ENCODE results near the gene CABS1. TPM values are rescaled to one million over a fixed set of nuclear protein-coding genes. Genes with fewer than 3 reads are reported as not detected.

CABS1 gene
- not detected in 2 replicates for total RNA-seq

GRCh38 chr4:70334681-70335080, at the start of gene CABS1:
Gene CABS1 (plus strand): TSS chr4:70334981. CDS start chr4:70335040, 59 bp downstream.
- no peak for DNase-seq

DNA sequence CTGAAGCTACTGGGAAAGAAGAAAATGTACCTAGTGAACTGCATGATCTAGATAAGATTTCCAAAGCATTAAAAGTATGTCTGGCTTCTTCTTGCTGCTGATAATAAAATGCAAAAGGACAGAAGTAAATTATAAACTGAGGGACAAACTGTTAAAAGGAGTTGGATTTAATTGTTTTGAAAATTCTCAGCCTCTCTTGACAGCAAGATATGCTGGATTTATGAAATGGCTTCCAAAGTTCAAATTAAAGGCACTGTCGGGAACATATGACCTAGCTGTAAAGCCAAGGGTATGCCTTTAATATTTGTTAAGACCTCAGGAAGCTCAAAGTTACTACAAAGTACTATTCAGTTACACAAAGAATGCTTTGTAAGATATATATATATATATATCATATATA, 46.1 kb upstream of the CABS1 start:
- DNase-seq, result no peak

DNA sequence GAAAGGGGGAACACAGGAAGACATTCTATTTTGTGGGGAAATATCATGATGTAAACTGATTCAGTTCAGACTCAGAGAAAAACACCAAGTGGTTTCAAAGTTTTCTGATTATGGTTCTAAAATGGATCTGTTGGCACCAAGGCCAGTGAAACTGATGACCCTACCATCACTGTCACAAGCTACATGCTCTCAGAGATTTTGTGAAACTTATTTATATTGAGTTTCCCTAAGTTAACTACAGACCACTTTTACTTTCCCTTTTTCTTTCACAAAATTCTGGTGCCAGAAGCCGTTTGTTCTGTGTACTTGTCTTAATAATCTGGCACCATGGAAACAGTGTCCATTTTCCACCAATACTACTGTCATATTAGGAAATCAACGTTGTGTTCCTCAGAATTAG, 43.4 kb upstream of the CABS1 start:
- DNase-seq, result no peak

DNA sequence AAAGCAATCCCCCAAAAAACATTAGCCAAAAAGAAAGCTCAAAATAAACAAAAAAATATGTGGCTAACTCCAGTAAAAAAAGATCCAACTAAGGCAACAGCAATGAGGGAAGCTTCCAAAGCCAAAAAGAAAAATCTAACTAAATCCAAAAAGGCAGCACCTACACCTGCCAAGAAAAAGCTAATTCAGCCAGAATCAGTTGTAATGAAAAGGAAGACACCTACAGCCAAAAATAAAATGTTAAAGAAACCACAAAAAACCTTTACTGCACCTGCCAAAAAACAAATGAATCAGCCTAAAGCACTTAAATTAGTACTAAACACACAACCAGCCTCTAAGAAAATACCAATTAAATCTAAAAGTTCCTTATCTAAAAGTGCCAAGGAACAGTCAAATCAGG, 37.2 kb upstream of the CABS1 start:
- DNase-seq, result no peak

DNA sequence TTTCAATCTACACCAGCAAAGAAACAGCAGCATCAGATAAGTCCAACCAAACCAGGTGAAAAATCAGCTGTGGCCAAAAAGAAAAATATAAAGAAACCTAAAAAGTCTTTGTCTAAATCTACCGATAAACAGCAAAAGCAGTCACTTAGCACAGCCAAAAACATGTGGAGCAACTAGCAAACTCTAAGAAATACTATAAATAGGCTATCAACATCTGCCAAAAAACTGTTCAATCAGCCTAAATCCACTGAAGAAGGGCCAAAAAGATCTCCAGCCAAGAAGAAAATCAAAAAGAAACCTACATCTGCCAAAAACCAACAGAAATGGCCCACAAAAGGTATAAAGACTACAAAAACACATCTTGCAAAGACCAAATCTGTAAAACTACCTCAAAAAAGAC, 36.7 kb upstream of the CABS1 start:
- DNase-seq, result no peak

- DNase-seq, result no peak
Observed at GRCh38 chr4:70299643-70300042, 35.1 kb upstream of the CABS1 start.

GRCh38 chr4:70300215-70300614, 34.6 kb upstream of the CABS1 start:
- no peak for DNase-seq

DNA sequence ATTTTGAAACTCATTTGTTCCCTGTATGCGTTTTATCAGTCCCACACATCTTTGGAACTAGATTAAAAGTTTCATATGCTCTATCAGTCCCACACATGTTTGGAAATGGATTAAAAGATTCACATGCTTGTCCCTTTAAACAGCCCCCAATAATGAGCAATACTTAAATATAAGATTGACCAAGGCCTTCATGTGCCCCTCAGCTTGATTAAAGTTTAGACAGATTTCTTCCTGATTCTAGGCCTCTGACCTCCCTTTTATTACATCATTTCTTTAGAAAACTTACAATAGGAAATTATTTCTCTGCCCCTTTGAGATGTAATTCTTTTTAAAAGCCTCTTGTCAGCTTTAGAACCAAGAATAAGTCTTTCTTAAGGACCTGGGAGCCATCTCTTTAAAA, 31.7 kb upstream of the CABS1 start:
- no peak for DNase-seq

- no peak for DNase-seq
Observed at GRCh38 chr4:70305601-70306000, 29.2 kb upstream of the CABS1 start.

DNA sequence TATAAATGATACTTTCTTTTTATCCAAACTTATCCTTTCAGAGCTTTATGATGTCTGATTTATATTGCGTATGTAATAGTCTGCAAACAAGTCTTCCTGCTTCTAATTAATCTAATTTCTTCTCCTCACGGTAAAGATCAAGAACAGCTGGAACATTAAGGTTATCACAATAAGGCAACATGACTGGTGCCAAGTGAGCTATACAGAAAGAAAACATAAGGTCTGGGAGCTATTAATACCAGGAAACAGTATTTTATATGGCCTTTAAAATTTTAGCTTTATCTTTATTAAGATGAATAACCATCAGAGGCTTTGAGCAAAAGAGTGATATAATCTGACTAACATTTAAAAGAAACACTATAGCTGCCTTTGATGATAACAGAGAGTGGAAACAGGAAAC, 28.7 kb upstream of the CABS1 start:
- no peak for DNase-seq

- no peak for DNase-seq
Observed at GRCh38 chr4:70313736-70314135, 21.0 kb upstream of the CABS1 start.

- DNase-seq, result no peak
Observed at GRCh38 chr4:70315928-70316327, 18.9 kb upstream of the CABS1 start.

DNA sequence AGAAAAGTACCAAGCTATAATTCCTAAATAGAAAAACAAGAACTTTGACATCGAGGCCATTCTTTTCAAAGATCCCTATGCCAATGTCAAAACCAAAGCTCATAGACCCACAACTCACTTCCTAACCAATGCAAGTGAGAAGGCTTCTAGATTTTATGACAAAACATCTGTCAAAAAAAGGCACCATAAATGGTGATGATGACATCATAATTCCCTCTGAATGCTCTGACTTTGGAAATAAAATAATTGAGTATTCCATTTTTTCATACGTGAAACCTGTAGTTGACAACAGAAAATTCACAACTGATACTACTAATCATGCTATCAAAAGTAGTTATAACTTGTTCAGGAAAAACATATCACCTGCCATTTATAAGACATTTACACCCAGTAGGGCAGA, 8.7 kb upstream of the CABS1 start:
- no peak for DNase-seq

DNA sequence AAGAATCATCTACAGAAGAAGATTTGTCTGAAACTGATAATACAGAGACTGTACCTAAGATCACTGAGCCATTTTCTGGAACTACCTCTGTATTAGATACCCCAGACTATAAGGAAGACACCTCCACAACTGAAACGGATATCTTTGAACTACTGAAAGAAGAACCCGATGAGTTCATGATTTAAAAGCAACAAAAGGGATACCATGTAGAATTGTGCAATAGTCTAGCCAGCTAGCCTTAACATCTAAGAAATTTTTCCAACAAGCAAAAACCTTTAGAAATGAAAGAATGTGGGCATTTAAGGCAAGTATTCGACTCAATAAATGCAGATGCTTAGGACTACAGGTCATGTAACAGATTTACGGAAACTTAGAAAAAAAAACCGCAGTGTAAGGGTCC, 1.3 kb downstream of the CABS1 start:
- no peak for DNase-seq

DNA sequence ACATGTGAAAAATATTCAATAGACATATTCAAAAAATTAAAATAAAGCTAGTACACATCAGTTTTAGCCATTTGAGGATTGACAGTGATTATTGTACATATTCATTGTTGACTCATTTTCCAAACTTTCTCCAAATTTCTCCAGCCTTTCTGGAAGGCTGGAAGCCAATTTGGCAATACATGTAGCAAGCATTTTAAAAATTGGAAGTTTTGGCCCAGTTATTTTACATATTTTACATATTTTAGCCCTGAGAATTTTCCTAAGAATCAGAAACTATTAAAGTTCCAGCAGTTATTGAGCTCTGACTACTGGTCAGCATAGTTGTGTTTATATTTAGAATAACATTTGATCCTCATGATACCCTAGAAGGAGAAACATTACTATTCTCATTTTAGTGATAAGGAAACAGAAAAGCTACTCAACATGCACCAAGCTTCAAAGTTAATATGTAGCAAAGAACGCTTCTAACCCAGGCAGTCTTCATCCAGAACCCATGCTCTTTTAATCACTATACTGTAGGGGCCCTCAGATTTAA, 3.2 kb downstream of the CABS1 start:
- no peak for DNase-seq

- no peak for DNase-seq
Observed at GRCh38 chr4:70356185-70356584, 21.4 kb downstream of the CABS1 start.

DNA sequence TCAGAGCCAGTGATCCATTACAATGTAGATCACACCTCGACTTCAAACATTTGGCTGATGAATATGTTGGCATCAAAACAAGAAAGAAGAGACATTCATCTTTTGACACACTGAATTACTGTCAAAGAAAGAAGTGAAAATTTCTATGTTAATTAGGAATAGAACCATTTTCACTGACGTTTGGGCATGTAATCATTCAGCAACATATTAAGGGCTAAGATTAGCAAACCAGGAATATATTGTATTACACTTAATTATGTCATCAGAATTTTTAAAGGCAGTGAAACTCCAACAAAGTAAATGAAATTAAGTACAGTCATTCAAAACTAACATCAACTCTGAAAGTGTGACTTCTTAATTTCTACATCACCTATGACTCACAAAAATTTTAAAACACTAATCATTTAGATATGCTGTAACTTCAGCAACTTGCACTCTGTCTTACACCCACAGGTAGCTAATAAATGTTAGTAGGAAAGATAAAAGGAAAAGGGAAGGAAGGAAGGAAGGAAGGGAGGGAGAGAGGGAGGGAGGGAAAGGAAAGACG, 24.4 kb downstream of the CABS1 start:
- no peak for DNase-seq

DNA sequence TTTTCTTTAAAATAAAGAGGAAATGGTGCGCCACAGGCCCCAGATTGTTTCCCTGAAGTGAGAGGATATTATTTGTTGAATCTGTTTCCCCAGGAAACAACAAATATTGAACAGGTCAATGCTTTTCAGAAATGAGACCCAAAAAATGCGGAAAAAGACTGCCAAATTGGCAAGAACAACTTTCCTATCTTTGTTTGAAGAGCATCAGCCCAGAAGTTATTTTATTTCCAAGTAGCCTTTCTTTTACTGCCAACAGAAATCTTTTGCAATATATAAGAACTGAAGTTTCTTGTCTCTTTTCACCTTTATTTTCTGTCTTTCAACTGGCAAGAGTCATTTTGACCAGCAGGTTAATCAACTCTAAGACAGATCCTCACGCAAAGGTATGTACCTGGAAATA, 25.7 kb downstream of the CABS1 start, which contains the start of gene SMR3A:
Gene SMR3A (plus strand): TSS at position 301 of the 400 bp plus-strand sequence. CDS start 1,356 bp downstream, outside the sequence.
- DNase-seq, result no peak

DNA sequence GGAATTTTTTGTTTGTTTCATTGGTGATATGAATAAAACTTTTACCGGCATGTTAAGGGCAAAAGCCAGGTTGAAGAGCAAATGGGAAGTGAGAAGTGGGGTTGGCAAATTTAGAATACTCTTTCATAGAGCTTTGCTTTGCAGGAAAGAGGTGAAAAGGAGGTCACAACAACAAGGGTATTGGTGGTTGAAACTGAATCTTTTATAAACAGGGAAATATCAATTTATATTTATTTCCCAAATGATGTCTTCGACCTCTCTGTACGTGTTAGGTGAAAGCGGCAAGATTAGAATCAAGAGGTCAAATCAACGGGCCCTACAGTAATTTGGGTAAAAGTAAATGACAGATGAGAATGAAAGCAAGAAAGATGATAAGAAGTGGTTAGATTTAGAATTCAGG, 29.2 kb downstream of the CABS1 start:
- no peak for DNase-seq

DNA sequence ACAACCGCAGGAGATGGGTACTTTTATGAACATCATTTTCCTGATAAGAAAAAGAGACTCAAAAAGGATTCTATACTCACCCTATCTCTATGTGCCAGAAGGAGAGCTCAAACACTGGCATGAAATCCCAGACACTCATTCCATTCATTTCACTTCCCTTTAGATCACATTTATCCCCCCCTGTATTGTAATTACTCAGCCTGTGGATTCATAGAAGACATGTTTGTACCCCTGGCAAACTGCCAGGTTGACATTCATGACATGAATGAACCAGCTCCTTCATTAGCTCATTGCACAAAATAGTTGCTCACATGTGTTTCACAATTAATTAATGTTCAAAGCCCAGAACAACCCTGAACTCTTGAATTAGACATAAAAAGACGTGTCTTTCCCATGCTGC, 30.7 kb downstream of the CABS1 start:
- no peak for DNase-seq

GRCh38 chr4:70367813-70368212, 33.0 kb downstream of the CABS1 start:
- DNase-seq, result no peak

GRCh38 chr4:70371987-70372386, 37.2 kb downstream of the CABS1 start:
- DNase-seq, result no peak

- DNase-seq, result no peak
Observed at GRCh38 chr4:70372760-70373159, 38.0 kb downstream of the CABS1 start.

- DNase-seq, result no peak
Observed at GRCh38 chr4:70380578-70380977, 45.8 kb downstream of the CABS1 start.

- DNase-seq, result no peak
Observed at GRCh38 chr4:70382691-70383181, 48.0 kb downstream of the CABS1 start, which contains the start of gene SMR3B. Gene SMR3B (plus strand): TSS chr4:70383131. CDS start chr4:70384511, 1,380 bp downstream.
